HepG2 (cell line): Measurements from ENCODE around the gene PEPD. TPM values are rescaled to one million over a fixed set of nuclear protein-coding genes. Genes with fewer than 3 reads are reported as not detected.

Experiments
- ATAC-seq: fragments of 200-7000 bp; cut with Tn5 transposase; 3 replicates; pipeline ENCODE4 v1.9.1; 2020; ENCODE audit warnings: mild to moderate bottlenecking, moderate library complexity
- BruUV-seq: library from RNA; stranded (reverse); fragments of 400-500 nt; replicated peaks from 2 replicates; lab custom pipeline; 2021; lab: Mats Ljungman, UMichigan
- CTCF ChIA-PET: fragments of 300-600 bp; formaldehyde crosslinking; extraction: SDS; loops from one replicate; lab custom pipeline; 2021; ENCODE audit warnings: low total read pairs, inconsistent platforms, low intra/inter-chr PET ratio; lab: Yijun Ruan, JAX
- POLR2A ChIA-PET: fragments of 350-600 bp; sonication (Branson Sonifier 250); formaldehyde crosslinking; loops from one replicate; lab custom pipeline; 2020; ENCODE audit warnings: antibody characterized with exemption, inconsistent platforms; lab: Yijun Ruan, JAX
- DNase-seq: peaks from one replicate; pipeline ENCODE4 v3.0.0-alpha.2; 2015; ENCODE audit warnings: low spot score
- FAIRE-seq: peaks from 3 replicates; lab custom pipeline; 2011; peaks lifted over from hg19 to GRCh38; lab: Jason Lieb, UNC
- H2AFZ ChIP-seq: one replicate; pipeline ENCODE4 v1.6.1; 2011; ENCODE audit warnings: low read length, inconsistent platforms
- H3K27ac ChIP-seq: fragments of 300-600 bp; 3 replicates; pipeline ENCODE4 v1.8.0; 2011; ENCODE audit warnings: mixed run types, mild to moderate bottlenecking, mixed read lengths, low read length, inconsistent platforms; ENCODE audit not compliant: insufficient read depth; ENCODE audit errors: extremely low read length
- H3K27me3 ChIP-seq, 2 experiments: fragments of 200-600 bp in 1 of 2; 2 replicates in 1 of 2; 3 replicates in 1 of 2; pipeline versions ENCODE4 v1.6.0 to v1.8.0; 2011; ENCODE audit warnings: low read length in 2 of 2, mild to moderate bottlenecking in 2 of 2, moderate library complexity in 2 of 2, inconsistent platforms in 1 of 2; ENCODE audit not compliant: insufficient read depth in 2 of 2, control insufficient read depth in 1 of 2
- H3K36me3 ChIP-seq, 2 experiments: fragments of 200-600 bp in 1 of 2; replicated peaks in 1 of 2; 2 replicates in 1 of 2; 3 replicates in 1 of 2; pipeline versions ENCODE4 v1.5.1 to v1.8.0; 2011; ENCODE audit warnings: low read length in 2 of 2, inconsistent platforms in 1 of 2; ENCODE audit not compliant: insufficient read depth in 2 of 2, control insufficient read depth in 1 of 2
- H3K4me1 ChIP-seq: 2 replicates; pipeline ENCODE4 v1.5.1; 2012; ENCODE audit warnings: low read length, inconsistent platforms; ENCODE audit not compliant: insufficient read depth
- H3K4me2 ChIP-seq: 2 replicates; pipeline ENCODE4 v1.6.0; 2011; ENCODE audit warnings: low read depth, low read length, inconsistent platforms
- H3K4me3 ChIP-seq, 3 experiments: fragments of 200-600 bp in 1 of 3; sonication (generic), shearing (Covaris generic) in 1 of 3; replicated peaks in 1 of 3; 2 replicates each; pipeline ENCODE4 v1.5.1; 2011 to 2016; ENCODE audit warnings: low read length in 3 of 3, inconsistent platforms in 2 of 3, low read depth in 2 of 3, mild to moderate bottlenecking in 2 of 3, control low read depth in 1 of 3, mixed read lengths in 1 of 3; ENCODE audit not compliant: insufficient read depth in 1 of 3
- H3K79me2 ChIP-seq: one replicate; pipeline ENCODE4 v1.6.1; 2011; ENCODE audit warnings: low read length, inconsistent platforms; ENCODE audit not compliant: insufficient read depth
- H3K9ac ChIP-seq: 2 replicates; pipeline ENCODE4 v1.6.0; 2011; ENCODE audit warnings: mild to moderate bottlenecking, low read depth, low read length, inconsistent platforms; ENCODE audit not compliant: insufficient read depth
- H3K9me3 ChIP-seq: 2 replicates; pipeline ENCODE4 v1.5.1; 2012; ENCODE audit warnings: mild to moderate bottlenecking, low read length
- H4K20me1 ChIP-seq: 2 replicates; pipeline ENCODE4 v1.6.0; 2011; ENCODE audit warnings: inconsistent platforms, mild to moderate bottlenecking, low read length, moderate library complexity; ENCODE audit not compliant: insufficient read depth
- AGO2 ChIP-seq: fragments of 200-400 bp; formaldehyde crosslinking; optimal IDR thresholded peaks from 2 replicates; pipeline ENCODE3; 2017; ENCODE audit warnings: mild to moderate bottlenecking, low read depth, low read length, moderate library complexity
- DNMT1 ChIP-seq: sonication (generic); formaldehyde crosslinking; IDR thresholded peaks from 2 replicates; pipeline ENCODE4 v1.5.1; 2020; ENCODE audit warnings: mild to moderate bottlenecking, missing genetic modification reagents
- EHMT2 ChIP-seq: fragments of 200-600 bp; sonication (generic); IDR thresholded peaks from 2 replicates; pipeline ENCODE4 v1.7.0; 2017; ENCODE audit warnings: antibody characterized with exemption, low read depth, low read length, borderline replicate concordance
- FOXC1 ChIP-seq: sonication (generic); formaldehyde crosslinking; IDR thresholded peaks from 2 replicates; pipeline ENCODE4 v1.8.0; 2022; ENCODE audit warnings: mild to moderate bottlenecking, missing genetic modification reagents, borderline replicate concordance
- GTF3A ChIP-seq: sonication (generic); formaldehyde crosslinking; conservative IDR thresholded peaks from 2 replicates; pipeline ENCODE4 v1.4.0; 2020; ENCODE audit warnings: mild to moderate bottlenecking, missing genetic modification reagents
- JUND ChIP-seq: sonication (generic); formaldehyde crosslinking; IDR thresholded peaks from 2 replicates; pipeline ENCODE4 v1.8.0; 2022; ENCODE audit warnings: mild to moderate bottlenecking, missing genetic modification reagents
- NAIF1 ChIP-seq: sonication (generic); formaldehyde crosslinking; IDR thresholded peaks from 2 replicates; pipeline ENCODE4 v1.5.0; 2020; ENCODE audit warnings: mild to moderate bottlenecking, missing genetic modification reagents, borderline replicate concordance
- RAD51 ChIP-seq: fragments of 450-650 bp; IDR thresholded peaks from 2 replicates; pipeline ENCODE4 v1.6.1; 2016; ENCODE audit warnings: borderline replicate concordance
- RFX3 ChIP-seq: IDR thresholded peaks from 2 replicates; pipeline ENCODE4 v1.6.1; 2016; ENCODE audit warnings: missing biosample characterization, missing genetic modification reagents
- RNF2 ChIP-seq: fragments of 450-650 bp; conservative IDR thresholded peaks from 2 replicates; pipeline ENCODE4 v1.6.1; 2016; ENCODE audit warnings: low read depth
- ZNF329 ChIP-seq: sonication (generic); formaldehyde crosslinking; IDR thresholded peaks from 2 replicates; pipeline ENCODE4 v1.9.0; 2021; ENCODE audit warnings: low read depth, mild to moderate bottlenecking, missing genetic modification reagents
- ZNF335 ChIP-seq: sonication (generic); formaldehyde crosslinking; IDR thresholded peaks from 2 replicates; pipeline ENCODE4 v1.4.0; 2020; ENCODE audit warnings: missing genetic modification reagents
- ZNF547 ChIP-seq: sonication (generic); formaldehyde crosslinking; IDR thresholded peaks from 2 replicates; pipeline ENCODE4 v1.5.1; 2020; ENCODE audit warnings: mild to moderate bottlenecking, missing genetic modification reagents
- ZSCAN22 ChIP-seq: sonication (generic); formaldehyde crosslinking; IDR thresholded peaks from 2 replicates; pipeline ENCODE4 v1.4.0; 2020; ENCODE audit warnings: mild to moderate bottlenecking, missing genetic modification reagents
- ZSCAN31 ChIP-seq: sonication (generic); formaldehyde crosslinking; IDR thresholded peaks from 2 replicates; pipeline ENCODE4 v1.5.0; 2020; ENCODE audit warnings: low read depth, mild to moderate bottlenecking, missing genetic modification reagents
- WGBS: methylation state at CpG from one replicate; pipeline ENCODE4 v1.1.6; 2017; ENCODE audit warnings: low lambda C conversion rate; 5-methylcytosine and 5-hydroxymethylcytosine counted together
- in situ Hi-C: cut with HindIII; loops from 2 replicates; pipeline ENCODE4 v1.10.0; 2017; ENCODE audit warnings: low pct_unique_long_range_greater_than_20kb; ENCODE audit not compliant: extremely low pct_ligation_motif_present
- intact Hi-C: fragments of 100-400 bp; cut with micrococcal nuclease; formaldehyde crosslinking; loops from one replicate; pipeline ENCODE4 v1.10.0; 2022; ENCODE audit not compliant: unreplicated experiment
- polyA plus RNA-seq, 8 experiments: library from polyadenylated mRNA; depleted of rRNA in 3 of 8; stranded (reverse) in 7 of 8; unstranded in 1 of 8; fragments of >200 nt; fragmentation: Illumina TruSeq in 4 of 8; extraction: Trizol in 4 of 8; gene quantifications; 2 replicates each; pipeline versions ENCODE4 v1.2.1 to v1.2.3, GENCODE V29; 2011 to 2016; ENCODE audit warnings: low read depth in 4 of 8, missing spikeins in 1 of 8, mixed read lengths in 1 of 8; ENCODE audit not compliant: insufficient read depth in 1 of 8
- total RNA-seq, 5 experiments: library from RNA; depleted of rRNA; stranded (reverse); fragments of >200 nt; fragmentation: Illumina TruSeq; extraction: Trizol; gene quantifications; 2 replicates each; pipeline ENCODE4 v1.2.3, GENCODE V29; 2016; ENCODE audit warnings: low read depth in 1 of 5
- TF ChIP-seq, protein P1 (sequence below), 2 experiments: sonication (generic) in 1 of 2; formaldehyde crosslinking in 1 of 2; IDR thresholded peaks; 2 replicates each; pipeline versions ENCODE4 v1.5.1 to v1.6.1; 2011 to 2020; ENCODE audit warnings: borderline replicate concordance in 1 of 2, low read depth in 1 of 2, low read length in 1 of 2, mild to moderate bottlenecking in 1 of 2, missing genetic modification reagents in 1 of 2, moderate library complexity in 1 of 2
- TF ChIP-seq, protein P2 (sequence below): sonication (generic); formaldehyde crosslinking; IDR thresholded peaks from 2 replicates; pipeline ENCODE4 v1.4.0; 2020; ENCODE audit warnings: missing genetic modification reagents

Gene PEPD
- total and polyA plus RNA-seq, 2 of the 13 experiments (the other 11 are each of a cell fraction or from before 2014, with no cell fraction given), result 60.7 to 75.1 TPM

DNA sequence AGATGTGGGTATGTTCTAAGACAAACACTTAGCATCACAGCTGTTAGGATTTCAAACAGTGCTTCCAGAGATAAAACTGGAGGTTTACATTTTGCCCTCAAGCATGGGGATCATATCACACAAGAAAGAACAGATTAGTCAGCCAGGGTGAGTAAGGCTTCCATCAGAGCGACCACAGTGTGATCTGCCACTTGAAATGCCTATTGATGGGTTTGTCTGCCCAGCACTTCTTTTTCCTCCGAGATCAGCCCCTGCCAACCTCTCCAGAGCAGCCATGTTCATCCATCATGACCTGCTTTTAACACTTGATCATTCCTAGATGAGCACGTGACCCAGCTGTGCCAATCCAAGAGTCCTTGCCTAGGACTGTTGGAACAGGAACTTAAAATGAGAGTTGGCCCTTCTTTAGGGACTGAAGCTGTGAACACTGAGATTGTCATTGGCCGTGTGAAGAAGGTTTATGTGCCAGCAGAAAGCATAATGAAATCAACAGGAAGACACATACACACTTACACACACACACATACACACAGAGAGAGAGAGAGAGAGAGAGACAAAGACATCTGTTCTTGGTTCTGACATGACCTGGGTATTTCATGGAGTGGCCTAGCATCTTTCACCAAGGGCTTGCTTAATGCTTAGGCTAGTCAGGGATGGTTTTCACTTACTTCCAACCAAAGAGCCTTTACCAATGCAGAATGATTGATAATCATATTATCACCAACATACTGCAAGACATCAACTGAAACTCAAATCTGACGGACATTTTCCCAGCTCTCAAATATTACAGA is 153.3 kb downstream of the PEPD start:
- POLR2A ChIA-PET, result interaction anchor here (0.9 kb wide), 1 partner anchor 65 kb away, joined by 3 read pairs; no protein-coding TSS in a partner anchor
- Histone ChIP-seq H3K27ac (no peak overlapping the region), H3K79me2 (no peaks in the 10 kb centered on the region), H3K9me3 (no peaks in the 10 kb centered on the region), H2AFZ (no peak overlapping the region)
- in situ Hi-C loops (no loop called here), intact Hi-C loops (no loop called here)
- FAIRE-seq, result no peak
- WGBS, result 48% methylated on average over 5 of the region's 5 CpGs
- TF ChIP-seq RFX3 (CRISPR knock-in tag) (no peak), ZNF335 (CRISPR knock-in tag) (no peak), FOXC1 (no peak), RNF2 (no peak), ZNF329 (no peak), DNMT1 (CRISPR knock-in tag) (no peak), ZSCAN22 (no peak), EHMT2 (no peak), JUND (CRISPR knock-in tag) (no peak), ZSCAN31 (CRISPR knock-in tag) (no peak), RAD51 (peak; percentile 49; the same call in 1 of the 2 replicates), NAIF1 (CRISPR knock-in tag) (no peak), GTF3A (CRISPR knock-in tag) (no peak), ZNF547 (no peak), AGO2 (no peak)
- TF ChIP-seq, protein P1, sequence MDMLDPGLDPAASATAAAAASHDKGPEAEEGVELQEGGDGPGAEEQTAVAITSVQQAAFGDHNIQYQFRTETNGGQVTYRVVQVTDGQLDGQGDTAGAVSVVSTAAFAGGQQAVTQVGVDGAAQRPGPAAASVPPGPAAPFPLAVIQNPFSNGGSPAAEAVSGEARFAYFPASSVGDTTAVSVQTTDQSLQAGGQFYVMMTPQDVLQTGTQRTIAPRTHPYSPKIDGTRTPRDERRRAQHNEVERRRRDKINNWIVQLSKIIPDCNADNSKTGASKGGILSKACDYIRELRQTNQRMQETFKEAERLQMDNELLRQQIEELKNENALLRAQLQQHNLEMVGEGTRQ (IDR thresholded peaks at IDR 0.05; ENCODE audit: low read depth, low read length), result peak; percentile 50
- TF ChIP-seq, protein P1 (CRISPR knock-in tag; IDR thresholded peaks at IDR 0.05; ENCODE audit: borderline replicate concordance), result peak; percentile 29; the same call in 1 of the 2 replicates
- TF ChIP-seq, protein P2, sequence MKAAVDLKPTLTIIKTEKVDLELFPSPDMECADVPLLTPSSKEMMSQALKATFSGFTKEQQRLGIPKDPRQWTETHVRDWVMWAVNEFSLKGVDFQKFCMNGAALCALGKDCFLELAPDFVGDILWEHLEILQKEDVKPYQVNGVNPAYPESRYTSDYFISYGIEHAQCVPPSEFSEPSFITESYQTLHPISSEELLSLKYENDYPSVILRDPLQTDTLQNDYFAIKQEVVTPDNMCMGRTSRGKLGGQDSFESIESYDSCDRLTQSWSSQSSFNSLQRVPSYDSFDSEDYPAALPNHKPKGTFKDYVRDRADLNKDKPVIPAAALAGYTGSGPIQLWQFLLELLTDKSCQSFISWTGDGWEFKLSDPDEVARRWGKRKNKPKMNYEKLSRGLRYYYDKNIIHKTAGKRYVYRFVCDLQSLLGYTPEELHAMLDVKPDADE (CRISPR knock-in tag), result no peak
- TF ChIP-seq, all 625 proteins: peak for 2
- no TSS peak for BruUV-seq
- Histone ChIP-seq H4K20me1 (no peaks in the 10 kb centered on the region), H3K36me3 (no peaks in the 10 kb centered on the region), H3K4me3 (no peak overlapping the region), H3K9ac (no peak overlapping the region), H3K4me1 (peaks cover 11% of the 10 kb centered on the region), H3K4me2 (no peak overlapping the region), H3K27me3 (no peaks in the 10 kb centered on the region; a peak in 1 of 5 replicates)
- no peak for DNase-seq
- CTCF ChIA-PET, result no interaction called here
- no peak for ATAC-seq
